Activated T-cell treated with anti-CD3 and anti-CD28 coated beads, Interleukin-2, amount 50 U/mL, for 4 hours (primary cell): ENCODE results near the gene SCARF1. TPM values are rescaled to one million over a fixed set of nuclear protein-coding genes. Genes with fewer than 3 reads are reported as not detected.

Experiments
- ATAC-seq, 2 donors: fragments of 200-7000 bp; cut with Tn5 transposase; one replicate each; pipeline ENCODE4 v1.10.0; 2021
- DNase-seq: peaks from one replicate; pipeline ENCODE4 v3.0.0-alpha.2; 2020
- H3K27me3 Mint-ChIP-seq: one replicate; pipeline ENCODE4 v1.8.0; 2021; ENCODE audit warnings: low read depth, mixed read lengths
- H3K36me3 Mint-ChIP-seq: one replicate; pipeline ENCODE4 v1.8.0; 2022; ENCODE audit warnings: mixed read lengths; ENCODE audit not compliant: insufficient read depth
- H3K4me1 Mint-ChIP-seq: one replicate; pipeline ENCODE4 v1.8.0; 2021; ENCODE audit warnings: low read depth, mixed read lengths
- H3K4me3 Mint-ChIP-seq: one replicate; pipeline ENCODE4 v1.8.0; 2021; ENCODE audit warnings: mild to moderate bottlenecking, moderate library complexity, mixed read lengths
- H3K9me3 Mint-ChIP-seq: one replicate; pipeline ENCODE4 v1.8.0; 2021; ENCODE audit warnings: mixed read lengths
- total RNA-seq, 3 donors: library from RNA; stranded (reverse); gene quantifications; one replicate each; pipeline ENCODE4 v1.2.1, GENCODE V29; 2021

SCARF1 gene
- total RNA-seq, 3 donors from 2014 or later: 1.3 to 2.0 (median 1.6) TPM

DNA sequence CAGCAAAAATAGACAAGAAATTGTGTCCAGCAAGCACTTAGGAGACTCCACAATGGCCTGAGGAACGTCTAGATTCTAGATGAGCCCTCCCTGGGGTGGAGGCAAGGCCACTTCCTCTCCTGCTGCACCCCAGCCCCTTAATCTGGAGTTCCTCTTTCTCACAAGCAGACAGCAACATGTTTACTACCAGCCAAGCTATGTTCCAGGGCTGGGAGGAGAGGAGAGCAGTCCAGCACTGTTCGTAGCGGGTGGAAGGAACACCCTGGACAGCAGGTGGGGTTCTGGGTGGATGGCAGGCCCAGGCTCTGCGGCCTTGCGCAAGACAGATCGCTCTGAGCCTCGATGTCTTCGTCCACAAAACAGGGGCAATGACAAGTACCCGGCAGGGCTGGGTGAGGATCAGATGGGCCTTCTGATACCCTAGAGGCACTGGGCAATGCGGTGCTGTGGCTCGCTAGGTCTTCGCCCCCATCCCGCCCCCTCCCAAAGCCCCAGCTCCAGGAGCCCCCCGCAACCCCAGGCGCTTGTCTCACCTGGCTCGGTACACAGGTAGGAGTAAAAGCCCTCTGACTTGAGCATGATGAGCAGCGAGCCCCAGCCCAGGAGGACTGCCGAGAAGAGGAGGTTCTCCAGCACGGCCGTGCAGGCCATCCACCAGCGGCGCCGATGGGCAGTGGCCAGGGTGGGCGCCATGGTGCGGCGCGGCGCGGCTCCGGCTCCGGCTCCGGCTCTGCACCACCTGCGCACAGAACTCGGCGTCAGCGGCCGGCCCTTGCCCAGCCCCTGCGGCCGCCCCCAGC lies 18.1 kb downstream of the SCARF1 start:
- Mint-ChIP-seq H3K4me1 (peaks cover 19% of the 10 kb centered on the region), H3K9me3 (no peaks in the 10 kb centered on the region), H3K4me3 (peak overlapping the region; percentile 73), H3K36me3 (no peaks in the 10 kb centered on the region), H3K27me3 (peaks cover 4% of the 10 kb centered on the region)
- DNase-seq (no peak), ATAC-seq (no peak)

DNA sequence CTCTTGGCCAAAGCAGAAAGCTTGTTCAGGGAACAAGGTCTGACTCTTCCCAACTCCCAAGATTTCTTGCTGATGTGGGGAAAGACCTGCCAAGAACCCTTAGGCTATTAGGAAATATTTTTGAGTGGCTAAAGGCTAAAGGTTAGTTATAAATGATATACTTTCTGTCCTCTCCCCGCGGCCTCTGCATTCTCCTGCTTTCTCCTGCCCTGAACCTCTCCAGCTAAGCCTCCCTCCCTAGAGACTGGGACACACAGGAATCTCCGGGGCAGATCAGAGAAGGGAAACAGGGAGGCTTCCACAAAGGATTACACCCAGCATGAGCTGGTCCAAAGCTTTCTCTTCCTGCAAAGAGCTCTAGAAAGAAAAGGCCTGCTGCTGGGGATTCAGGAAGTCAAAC lies 19.2 kb downstream of the SCARF1 start:
- H3K4me3 Mint-ChIP-seq: peak overlapping the region; percentile 73
- ATAC-seq (no peak), DNase-seq (no peak)
- H3K9me3 Mint-ChIP-seq: no peaks in the 10 kb centered on the region
- H3K36me3 Mint-ChIP-seq: no peaks in the 10 kb centered on the region
- H3K27me3 Mint-ChIP-seq: peaks cover 4% of the 10 kb centered on the region
- peaks cover 19% of the 10 kb centered on the region for H3K4me1 Mint-ChIP-seq

- Mint-ChIP-seq H3K4me3 (no peak overlapping the region), H3K36me3 (peaks cover 2% of the 10 kb centered on the region), H3K27me3 (peaks cover 4% of the 10 kb centered on the region), H3K4me1 (peaks cover 17% of the 10 kb centered on the region), H3K9me3 (no peaks in the 10 kb centered on the region)
- ATAC-seq (no peak), DNase-seq (no peak)
Measured at GRCh38 chr17:1625581-1625980, 20.0 kb downstream of the SCARF1 start.

DNA sequence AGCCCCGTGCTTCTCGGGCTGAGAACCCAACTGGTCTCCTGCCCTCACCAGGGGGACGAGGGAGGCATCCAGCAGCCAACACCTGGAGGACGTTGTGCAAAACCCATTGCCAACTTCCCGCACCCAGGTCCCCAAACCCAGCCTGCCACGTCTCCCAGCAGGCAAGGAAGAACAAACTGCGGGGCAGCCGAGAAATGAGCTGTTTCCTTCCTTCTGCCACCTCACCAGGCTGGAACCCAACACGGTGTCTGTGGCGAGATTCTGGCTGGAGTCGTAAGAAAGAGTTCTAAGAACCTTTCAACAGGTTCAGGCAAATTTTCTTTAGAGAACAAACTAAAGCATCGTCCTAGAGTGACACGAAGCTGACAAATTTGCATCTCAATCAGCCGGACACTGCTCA lies 20.5 kb downstream of the SCARF1 start:
- ATAC-seq: no peak
- no peak overlapping the region for H3K4me3 Mint-ChIP-seq
- no peak for DNase-seq
- peaks cover 14% of the 10 kb centered on the region for H3K4me1 Mint-ChIP-seq
- H3K9me3 Mint-ChIP-seq: no peaks in the 10 kb centered on the region
- H3K36me3 Mint-ChIP-seq: peaks cover 2% of the 10 kb centered on the region
- peaks cover 4% of the 10 kb centered on the region for H3K27me3 Mint-ChIP-seq

DNA sequence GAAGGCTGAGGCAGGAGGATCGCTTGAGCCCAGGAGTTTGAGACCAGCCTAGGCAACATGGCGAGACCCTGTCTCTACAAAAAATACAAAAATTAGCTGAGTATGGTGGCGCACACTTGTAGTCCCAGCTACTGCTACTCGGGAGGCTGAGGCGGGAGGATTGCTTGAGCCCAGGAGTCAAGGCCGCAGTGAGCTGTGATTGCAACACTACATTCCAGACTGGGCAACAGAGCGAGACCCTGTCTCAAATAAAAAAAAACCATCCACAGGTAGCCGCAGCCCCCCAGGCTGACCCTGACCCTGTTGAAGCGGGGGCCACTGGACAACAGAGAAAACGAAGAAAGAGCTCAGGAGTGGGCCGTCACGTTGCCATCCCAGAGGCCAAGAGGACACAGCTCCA lies 20.9 kb downstream of the SCARF1 start:
- Mint-ChIP-seq H3K4me3 (no peak overlapping the region), H3K27me3 (peaks cover 4% of the 10 kb centered on the region), H3K9me3 (no peaks in the 10 kb centered on the region), H3K4me1 (peaks cover 12% of the 10 kb centered on the region), H3K36me3 (peaks cover 2% of the 10 kb centered on the region)
- DNase-seq (no peak), ATAC-seq (no peak)

- Mint-ChIP-seq H3K9me3 (no peaks in the 10 kb centered on the region), H3K4me1 (peaks cover 12% of the 10 kb centered on the region), H3K4me3 (no peak overlapping the region), H3K27me3 (peaks cover 4% of the 10 kb centered on the region), H3K36me3 (peaks cover 2% of the 10 kb centered on the region)
- ATAC-seq (no peak), DNase-seq (no peak)
Measured at GRCh38 chr17:1623057-1623630, 22.4 kb downstream of the SCARF1 start.

DNA sequence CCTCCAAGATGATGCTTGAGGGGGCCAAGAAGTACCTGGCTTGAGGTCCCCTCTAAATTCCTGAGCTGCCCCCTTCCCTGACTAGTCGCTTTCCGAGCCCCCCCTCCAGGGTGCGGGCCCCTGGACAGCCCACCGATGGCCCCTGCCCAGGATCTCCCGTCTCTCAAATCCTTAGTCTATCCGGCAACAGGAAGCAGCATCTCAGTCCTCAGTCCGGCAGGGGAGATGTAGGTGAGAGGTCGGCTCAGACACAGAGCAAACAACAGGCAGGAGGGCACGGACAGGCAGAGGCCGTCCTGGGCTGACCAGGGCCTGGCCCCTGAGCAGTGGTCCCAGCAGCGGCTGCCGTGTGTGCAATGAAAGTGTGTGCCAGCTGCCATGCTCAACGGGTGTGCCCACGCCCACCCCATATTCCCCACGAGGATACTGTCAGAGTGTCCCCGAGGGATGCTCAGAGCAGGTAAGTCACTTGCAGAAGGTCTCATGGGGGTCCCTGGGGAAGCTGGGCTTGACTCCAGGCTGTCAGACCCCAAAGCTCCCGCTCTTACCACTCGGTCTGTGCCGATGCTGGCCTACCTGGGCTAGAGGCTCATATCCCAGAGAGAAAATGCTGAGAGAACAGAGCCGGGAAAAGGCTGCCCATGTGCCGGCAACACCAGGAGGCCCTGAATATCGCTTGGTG lies 24.1 kb downstream of the SCARF1 start:
- DNase-seq (no peak), ATAC-seq (no peak)
- H3K4me1 Mint-ChIP-seq: peaks cover 1% of the 10 kb centered on the region
- no peak overlapping the region for H3K4me3 Mint-ChIP-seq
- H3K9me3 Mint-ChIP-seq: no peaks in the 10 kb centered on the region
- H3K36me3 Mint-ChIP-seq: peaks cover 2% of the 10 kb centered on the region
- no peaks in the 10 kb centered on the region for H3K27me3 Mint-ChIP-seq

- no peak for ATAC-seq
- no peaks in the 10 kb centered on the region for H3K9me3 Mint-ChIP-seq
- no peaks in the 10 kb centered on the region for H3K27me3 Mint-ChIP-seq
- peaks cover 2% of the 10 kb centered on the region for H3K36me3 Mint-ChIP-seq
- no peak for DNase-seq
- no peak overlapping the region for H3K4me3 Mint-ChIP-seq
- H3K4me1 Mint-ChIP-seq: no peaks in the 10 kb centered on the region
Measured at GRCh38 chr17:1620486-1620885, 25.0 kb downstream of the SCARF1 start.

DNA sequence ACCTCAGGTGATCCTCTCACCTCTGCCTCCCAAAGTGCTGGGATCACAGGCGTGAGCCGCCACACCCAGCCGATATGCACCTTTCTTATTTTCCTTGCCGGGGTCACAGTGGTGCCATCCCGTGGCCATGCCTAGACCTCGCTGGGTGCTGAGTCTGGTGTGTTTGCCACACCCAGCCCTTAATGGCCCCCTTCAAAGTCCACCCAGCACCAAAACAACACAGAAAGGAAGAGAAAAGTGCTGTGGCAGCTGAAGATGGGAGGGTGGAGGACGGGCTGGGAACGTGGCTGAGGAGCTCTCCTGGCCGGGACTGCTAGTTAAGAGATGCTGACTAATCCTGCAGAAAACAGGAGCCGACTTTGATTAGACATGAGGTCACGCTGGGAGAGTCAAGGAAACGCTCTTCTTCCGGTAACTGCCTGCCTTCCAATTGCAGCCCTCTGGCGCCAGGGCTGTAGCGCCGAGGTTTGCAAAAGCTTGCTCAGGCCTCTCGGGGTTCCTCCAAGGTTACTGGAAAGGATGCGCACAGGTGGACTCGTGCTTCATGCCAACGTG lies 27.8 kb downstream of the SCARF1 start:
- Mint-ChIP-seq H3K9me3 (no peaks in the 10 kb centered on the region), H3K36me3 (peaks cover 2% of the 10 kb centered on the region), H3K4me3 (no peak overlapping the region), H3K4me1 (no peaks in the 10 kb centered on the region), H3K27me3 (no peaks in the 10 kb centered on the region)
- ATAC-seq (no peak), DNase-seq (no peak)

GRCh38 chr17:1616101-1616500 lies 29.4 kb downstream of the SCARF1 start:
- no peak overlapping the region for H3K4me3 Mint-ChIP-seq
- H3K9me3 Mint-ChIP-seq: no peaks in the 10 kb centered on the region
- H3K27me3 Mint-ChIP-seq: no peaks in the 10 kb centered on the region
- DNase-seq (no peak), ATAC-seq (no peak)
- H3K36me3 Mint-ChIP-seq: peaks cover 2% of the 10 kb centered on the region
- H3K4me1 Mint-ChIP-seq: no peaks in the 10 kb centered on the region

GRCh38 chr17:1612400-1612799 lies 33.1 kb downstream of the SCARF1 start:
- Mint-ChIP-seq H3K36me3 (no peaks in the 10 kb centered on the region), H3K9me3 (no peaks in the 10 kb centered on the region)
- no peak for ATAC-seq

DNA sequence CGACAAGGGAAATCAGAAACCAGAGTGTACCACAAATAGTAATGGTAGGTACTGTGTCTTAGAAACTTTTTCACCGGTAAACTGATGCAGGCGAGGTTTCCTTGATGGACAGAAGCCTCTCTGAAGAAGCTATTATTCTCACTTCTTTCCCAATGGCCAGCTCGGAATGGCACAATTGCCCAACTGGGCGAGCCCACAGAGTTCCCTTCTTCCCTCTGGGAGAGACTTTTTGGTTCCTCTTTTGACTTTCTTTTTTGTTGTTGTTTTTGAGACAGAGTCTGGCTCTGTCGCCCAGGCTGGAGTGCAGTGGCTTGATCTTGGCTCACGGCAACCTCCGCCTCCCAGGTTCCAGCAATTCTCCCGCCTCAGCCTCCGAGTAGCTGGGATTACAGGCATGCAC lies 33.8 kb downstream of the SCARF1 start:
- no peak for DNase-seq
- no peak for ATAC-seq

More at GRCh38 chr17:1612400-1612799, 33.1 kb downstream of the SCARF1 start:
- Mint-ChIP-seq H3K4me3 (no peak overlapping the region), H3K4me1 (peaks cover 13% of the 10 kb centered on the region), H3K27me3 (no peaks in the 10 kb centered on the region)
- no peak for DNase-seq

GRCh38 chr17:1608676-1609075 lies 36.9 kb downstream of the SCARF1 start:
- H3K36me3 Mint-ChIP-seq: no peaks in the 10 kb centered on the region
- H3K27me3 Mint-ChIP-seq: no peaks in the 10 kb centered on the region
- ATAC-seq (no peak), DNase-seq (no peak)
- H3K4me3 Mint-ChIP-seq: no peak overlapping the region
- peaks cover 26% of the 10 kb centered on the region for H3K4me1 Mint-ChIP-seq
- H3K9me3 Mint-ChIP-seq: no peaks in the 10 kb centered on the region

More for the DNA sequence above, 33.8 kb downstream of the SCARF1 start:
- no peaks in the 10 kb centered on the region for H3K9me3 Mint-ChIP-seq
- H3K4me3 Mint-ChIP-seq: no peak overlapping the region
- H3K4me1 Mint-ChIP-seq: peaks cover 20% of the 10 kb centered on the region
- no peaks in the 10 kb centered on the region for H3K36me3 Mint-ChIP-seq
- H3K27me3 Mint-ChIP-seq: no peaks in the 10 kb centered on the region

DNA sequence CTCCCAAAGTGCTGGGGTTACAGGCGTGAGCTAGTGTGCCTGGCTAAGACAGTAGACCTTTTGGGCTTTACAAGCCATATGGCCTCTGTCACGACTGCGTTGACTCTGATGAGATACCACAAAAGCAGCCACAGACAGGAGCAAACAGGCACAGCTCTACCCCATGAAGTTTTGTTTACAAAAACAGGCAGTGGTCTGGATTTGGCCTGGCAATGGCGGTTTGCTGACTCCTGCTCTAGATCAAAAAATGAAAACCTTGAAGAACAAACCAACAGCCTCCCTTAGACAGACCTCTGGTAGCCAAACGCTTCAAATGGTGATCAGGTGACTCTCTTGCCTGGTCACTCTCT lies 37.6 kb downstream of the SCARF1 start:
- H3K4me1 Mint-ChIP-seq: peaks cover 26% of the 10 kb centered on the region
- DNase-seq (no peak), ATAC-seq (no peak)
- H3K9me3 Mint-ChIP-seq: no peaks in the 10 kb centered on the region
- H3K36me3 Mint-ChIP-seq: no peaks in the 10 kb centered on the region
- no peaks in the 10 kb centered on the region for H3K27me3 Mint-ChIP-seq
- H3K4me3 Mint-ChIP-seq: peak overlapping the region; percentile 29
